ENCODE measurements around the gene PWWP2B.

DNA sequence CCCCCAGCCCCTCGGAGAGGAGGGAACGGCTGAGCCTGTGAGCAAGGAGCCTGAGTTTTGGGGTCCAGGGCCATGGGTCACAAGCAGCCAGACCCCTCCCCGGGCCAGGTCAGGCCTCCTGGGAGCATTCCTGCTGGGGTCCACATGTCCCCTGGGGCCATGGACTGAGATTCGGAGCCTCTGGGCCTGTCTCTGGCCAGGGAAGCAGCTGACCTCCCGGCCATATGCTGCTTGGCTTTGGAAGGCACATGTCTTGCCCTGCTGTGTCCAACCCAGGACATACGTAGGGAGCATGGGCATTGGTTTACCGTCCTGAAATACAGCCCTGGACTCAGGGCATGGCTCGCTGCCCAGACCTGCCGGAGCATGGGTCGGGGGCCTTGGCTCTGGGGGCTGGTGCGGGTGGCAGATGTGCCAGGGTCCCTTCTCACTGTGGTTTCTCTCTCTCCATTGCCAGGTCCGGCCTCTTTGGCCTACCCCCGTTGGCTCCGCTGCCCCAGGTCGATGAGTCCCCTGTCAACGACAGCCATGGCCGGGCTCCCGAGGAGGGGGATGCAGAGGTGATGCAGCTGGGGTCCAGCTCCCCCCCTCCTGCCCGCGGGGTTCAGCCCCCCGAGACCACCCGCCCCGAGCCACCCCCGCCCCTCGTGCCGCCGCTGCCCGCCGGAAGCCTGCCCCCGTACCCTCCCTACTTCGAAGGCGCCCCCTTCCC lies 7.3 kb downstream of the PWWP2B start:
- TF ChIP-seq, protein P1, sequence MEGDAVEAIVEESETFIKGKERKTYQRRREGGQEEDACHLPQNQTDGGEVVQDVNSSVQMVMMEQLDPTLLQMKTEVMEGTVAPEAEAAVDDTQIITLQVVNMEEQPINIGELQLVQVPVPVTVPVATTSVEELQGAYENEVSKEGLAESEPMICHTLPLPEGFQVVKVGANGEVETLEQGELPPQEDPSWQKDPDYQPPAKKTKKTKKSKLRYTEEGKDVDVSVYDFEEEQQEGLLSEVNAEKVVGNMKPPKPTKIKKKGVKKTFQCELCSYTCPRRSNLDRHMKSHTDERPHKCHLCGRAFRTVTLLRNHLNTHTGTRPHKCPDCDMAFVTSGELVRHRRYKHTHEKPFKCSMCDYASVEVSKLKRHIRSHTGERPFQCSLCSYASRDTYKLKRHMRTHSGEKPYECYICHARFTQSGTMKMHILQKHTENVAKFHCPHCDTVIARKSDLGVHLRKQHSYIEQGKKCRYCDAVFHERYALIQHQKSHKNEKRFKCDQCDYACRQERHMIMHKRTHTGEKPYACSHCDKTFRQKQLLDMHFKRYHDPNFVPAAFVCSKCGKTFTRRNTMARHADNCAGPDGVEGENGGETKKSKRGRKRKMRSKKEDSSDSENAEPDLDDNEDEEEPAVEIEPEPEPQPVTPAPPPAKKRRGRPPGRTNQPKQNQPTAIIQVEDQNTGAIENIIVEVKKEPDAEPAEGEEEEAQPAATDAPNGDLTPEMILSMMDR (IDR thresholded peaks at IDR 0.05; ENCODE audit: insufficient read depth, low read depth, low read length), result no peak
- TF ChIP-seq EZH2 (IDR thresholded peaks at IDR 0.05; ENCODE audit: insufficient read depth, low read length), result no peak
